Left lung (tissue), 10 donors: ENCODE measurements around the gene FLVCR1. TPM values are rescaled to one million over a fixed set of nuclear protein-coding genes. Genes with fewer than 3 reads are reported as not detected.
"Not testable (repeated sequence)": the region's sequence is repeated elsewhere in the genome, so short reads cannot be mapped to it uniquely, and the experiment has no call there.

Experiments
- ATAC-seq: fragments of 200-7000 bp; cut with Tn5 transposase; one replicate; pipeline ENCODE4 v1.9.1; 2020; ENCODE audit warnings: moderate library complexity
- DNase-seq, 4 donors: peaks; one replicate each; pipeline ENCODE4 v3.0.0-alpha.2; 2013 to 2020
- H3K27ac ChIP-seq, 2 donors: fragments of 200-600 bp; sonication (generic) in 1 of 2; one replicate each; pipeline versions ENCODE4 v1.5.0 to v1.8.0; 2020 to 2021
- H3K27me3 ChIP-seq, 2 donors: fragments of 200-600 bp; sonication (generic) in 1 of 2; one replicate each; pipeline versions ENCODE4 v1.5.0 to v1.8.0; 2020 to 2021
- H3K36me3 ChIP-seq, 2 donors: fragments of 200-600 bp; sonication (generic) in 1 of 2; one replicate each; pipeline versions ENCODE4 v1.5.0 to v1.8.0; 2020 to 2021
- H3K4me1 ChIP-seq, 2 donors: fragments of 200-600 bp; one replicate each; pipeline ENCODE4 v1.8.0; 2021
- H3K4me3 ChIP-seq, 2 donors: fragments of 200-600 bp; sonication (generic) in 1 of 2; one replicate each; pipeline versions ENCODE4 v1.5.0 to v1.8.0; 2020 to 2021; ENCODE audit warnings: mild to moderate bottlenecking in 1 of 2
- H3K9me3 ChIP-seq, 2 donors: fragments of 200-600 bp; sonication (generic) in 1 of 2; one replicate each; pipeline versions ENCODE4 v1.5.0 to v1.8.0; 2020 to 2021
- CTCF ChIP-seq, 2 donors: fragments of 200-600 bp; sonication (generic) in 1 of 2; IDR thresholded peaks; one replicate each; pipeline versions ENCODE4 v1.5.0 to v1.8.0; 2021; ENCODE audit warnings: antibody characterized with exemption in 2 of 2
- intact Hi-C, 2 donors: fragments of 100-400 bp; cut with DNase I; formaldehyde crosslinking; loops; one replicate each; pipeline versions ENCODE4 v1.11.2 to v1.14.2; 2022
- polyA plus RNA-seq, 6 donors: library from polyadenylated mRNA; unstranded; fragments of 120-200 nt; gene quantifications; one replicate each; pipeline ENCODE4 v1.2.1, GENCODE V29; 2013; ENCODE audit not compliant: insufficient read length in 6 of 6
- total RNA-seq, 2 donors: library from RNA; stranded (reverse); fragmentation: NEBNext Ultra II Directional; extraction: Animal tissue kit (Norgen Biotek cat#: 25700); gene quantifications; one replicate each; pipeline ENCODE4 v1.2.1, GENCODE V29; 2021
- donor health status: DM: no; HTN: yes; CAD: no.
- donor health status: DM: no; HTN: no; CAD: no.

The FLVCR1 gene
- total and polyA plus RNA-seq, 8 donors, result 6.1 to 29.4 (median 22.7) TPM

GRCh38 chr1:212827831-212828278 lies 30.2 kb upstream of the FLVCR1 start:
- Histone ChIP-seq H3K27me3 (no peaks in the 10 kb centered on the region), H3K4me3 (no peak overlapping the region), H3K36me3 (no peaks in the 10 kb centered on the region), H3K4me1 (peaks cover 0 to 2% of the 10 kb centered on the region in 2 donors), H3K27ac (no peak overlapping the region), H3K9me3 (peaks cover 0 to 24% of the 10 kb centered on the region in 2 donors)
- ATAC-seq (no peak), DNase-seq (no peak)
- no peak for TF ChIP-seq CTCF (IDR thresholded peaks at IDR 0.05)
- intact Hi-C loops, result no loop called here

- H3K4me1 ChIP-seq, result peaks cover 0 to 4% of the 10 kb centered on the region in 2 donors
- TF ChIP-seq CTCF (IDR thresholded peaks at IDR 0.05), result no peak
- DNase-seq (no peak), ATAC-seq (no peak)
- intact Hi-C loops, result no loop called here
- H3K9me3 ChIP-seq, result peaks cover 0 to 24% of the 10 kb centered on the region in 2 donors
- H3K4me3 ChIP-seq, result no peak overlapping the region
- no peaks in the 10 kb centered on the region for H3K27me3 ChIP-seq
- no peak overlapping the region for H3K27ac ChIP-seq
- H3K36me3 ChIP-seq, result no peaks in the 10 kb centered on the region
These were observed 29.7 kb upstream of the FLVCR1 start for GRCh38 chr1:212828395-212828794.

- H3K36me3 ChIP-seq, H3K27me3 ChIP-seq, H3K4me1 ChIP-seq, H3K4me3 ChIP-seq, intact Hi-C loops, H3K9me3 ChIP-seq: not testable (repeated sequence)
- DNase-seq (peak in 2 of 4 donors; percentile 37 to 71), ATAC-seq (peak; percentile 92)
- H3K27ac ChIP-seq, result peak overlapping the region; percentile 23 to 60
These were observed 24.6 kb upstream of the FLVCR1 start for GRCh38 chr1:212833211-212834207.

- intact Hi-C loops, result no loop called here
- no peak for ATAC-seq
These were observed 19.9 kb upstream of the FLVCR1 start for GRCh38 chr1:212838145-212838544.

GRCh38 chr1:212844521-212844920 lies 13.6 kb upstream of the FLVCR1 start:
- H3K27me3 ChIP-seq, H3K27ac ChIP-seq, H3K4me1 ChIP-seq, H3K9me3 ChIP-seq, H3K4me3 ChIP-seq, intact Hi-C loops, H3K36me3 ChIP-seq, DNase-seq, ATAC-seq: not testable (repeated sequence)

More at GRCh38 chr1:212838145-212838544, 19.9 kb upstream of the FLVCR1 start:
- no peak for TF ChIP-seq CTCF (IDR thresholded peaks at IDR 0.05)
- Histone ChIP-seq H3K27ac (no peak overlapping the region), H3K36me3 (no peaks in the 10 kb centered on the region), H3K27me3 (no peaks in the 10 kb centered on the region), H3K9me3 (no peaks in the 10 kb centered on the region), H3K4me3 (no peak overlapping the region), H3K4me1 (no peaks in the 10 kb centered on the region)
- no peak for DNase-seq

GRCh38 chr1:212847549-212847948 lies 10.5 kb upstream of the FLVCR1 start, which contains the start of gene SPATA45:
Gene SPATA45, minus strand, starts transcription at chr1:212847649. Its CDS starts 11,500 bp downstream, at chr1:212836149.
- H3K27me3 ChIP-seq, result no peaks in the 10 kb centered on the region
- H3K4me1 ChIP-seq, result no peaks in the 10 kb centered on the region
- ATAC-seq (no peak), DNase-seq (no peak)
- no peak for TF ChIP-seq CTCF (IDR thresholded peaks at IDR 0.05)
- intact Hi-C loops, result no loop called here
- no peak within 1 kb of the TSS for H3K27ac ChIP-seq
- H3K9me3 ChIP-seq, result no peaks in the 10 kb centered on the region
- no peak within 1 kb of the TSS for H3K4me3 ChIP-seq
- no peaks in the 10 kb centered on the region for H3K36me3 ChIP-seq
